Activated naive CD4-positive, alpha-beta T cell (primary cell): ENCODE data around the gene MOXD1.
"Not testable (repeated sequence)": the region's sequence is repeated elsewhere in the genome, so short reads cannot be mapped to it uniquely, and the experiment has no call there.

Experiments used
- DNase-seq, 4 experiments: peaks; one replicate each; lab custom pipeline; 2025; lab: John Stamatoyannopoulos, UW

MOXD1 gene

GRCh38 chr6:132282696-132283095 lies 118.6 kb downstream of the MOXD1 start:
- DNase-seq = no peak

GRCh38 chr6:132280436-132280835 lies 120.8 kb downstream of the MOXD1 start:
- DNase-seq = no peak

- DNase-seq = peak; percentile 8 to 57 (median 26)
These were observed 121.6 kb downstream of the MOXD1 start for GRCh38 chr6:132279592-132280139.

GRCh38 chr6:132275066-132275970 lies 126.0 kb downstream of the MOXD1 start:
- no peak for DNase-seq

GRCh38 chr6:132272776-132273175 lies 128.5 kb downstream of the MOXD1 start:
- DNase-seq = no peak

GRCh38 chr6:132270726-132271402 lies 130.4 kb downstream of the MOXD1 start:
- DNase-seq = no peak

GRCh38 chr6:132268666-132269065 lies 132.6 kb downstream of the MOXD1 start:
- not testable (repeated sequence) for DNase-seq

- no peak for DNase-seq
These were observed 133.1 kb downstream of the MOXD1 start for GRCh38 chr6:132268209-132268608.

GRCh38 chr6:132265451-132266097 lies 135.7 kb downstream of the MOXD1 start:
- no peak for DNase-seq

GRCh38 chr6:132264021-132264500 lies 137.2 kb downstream of the MOXD1 start:
- no peak for DNase-seq

GRCh38 chr6:132261354-132261753 lies 139.9 kb downstream of the MOXD1 start:
- DNase-seq = no peak

- DNase-seq = no peak
These were observed 142.2 kb downstream of the MOXD1 start for GRCh38 chr6:132259070-132259469.

GRCh38 chr6:132257561-132257960 lies 143.7 kb downstream of the MOXD1 start:
- no peak for DNase-seq

GRCh38 chr6:132256457-132256856 lies 144.8 kb downstream of the MOXD1 start:
- no peak for DNase-seq

GRCh38 chr6:132253906-132254305 lies 147.4 kb downstream of the MOXD1 start:
- DNase-seq = no peak

- no peak for DNase-seq
These were observed 148.1 kb downstream of the MOXD1 start for GRCh38 chr6:132253211-132253610.

- DNase-seq = no peak
These were observed 149.2 kb downstream of the MOXD1 start for GRCh38 chr6:132252113-132252512.

- no peak for DNase-seq
These were observed 149.6 kb downstream of the MOXD1 start for GRCh38 chr6:132251711-132252110.

- no peak for DNase-seq
These were observed 153.7 kb downstream of the MOXD1 start for GRCh38 chr6:132247381-132248159.

GRCh38 chr6:132246632-132247270 lies 154.5 kb downstream of the MOXD1 start:
- no peak for DNase-seq

GRCh38 chr6:132246120-132246617 lies 155.1 kb downstream of the MOXD1 start:
- no peak for DNase-seq
